ENCODE measurements around the gene FAM236C. TPM values are rescaled to one million over a fixed set of nuclear protein-coding genes. Genes with fewer than 3 reads are reported as not detected.

Gene FAM236C
- total RNA-seq, 4 donors from 2014 or later: not detected

Other genes with a start within 250 kb of the FAM236C start
- 1 to 10 TPM; 2.9 to 4.3 (median 4.0) TPM for gene PHKA1, start 198.3 kb upstream of the FAM236C start, total RNA-seq
- not detected for gene DMRTC1B, start 135.7 kb upstream of the FAM236C start, total RNA-seq
- gene FAM236B, start 130.0 kb upstream of the FAM236C start, total RNA-seq: not detected
- not detected for gene FAM236D, start 104.4 kb upstream of the FAM236C start, total RNA-seq
- not detected for gene FAM236A, start 25.6 kb downstream of the FAM236C start, total RNA-seq
- gene DMRTC1, start 31.2 kb downstream of the FAM236C start, total RNA-seq: not detected
- gene PABPC1L2B, start 90.3 kb downstream of the FAM236C start, total RNA-seq: not detected
- not detected for gene PABPC1L2A, start 166.9 kb downstream of the FAM236C start, total RNA-seq

All from suprapubic skin (tissue), 4 donors.